Stimulated activated CD8-positive, alpha-beta memory T cell treated with anti-CD3 and anti-CD28 coated beads, Interleukin-7, amount 100 ng/mL, for 48 hours (primary cell): ENCODE data around the gene NRN1L.

Experiments used
- DNase-seq, 2 donors: peaks; one replicate each; pipeline ENCODE4 v3.0.0-alpha.2; 2020; ENCODE audit warnings: low read depth in 1 of 2; ENCODE audit errors: extremely low read depth in 1 of 2

The NRN1L gene

GRCh38 chr16:67915831-67916723 lies 31.4 kb downstream of the NRN1L start:
- DNase-seq: no peak

- DNase-seq: no peak
Observed at GRCh38 chr16:67917140-67917851, 32.6 kb downstream of the NRN1L start.

- DNase-seq: peak in 1 of 2 donors; percentile 67
Observed at GRCh38 chr16:67917852-67918236, 33.2 kb downstream of the NRN1L start.

GRCh38 chr16:67919622-67920221 lies 35.0 kb downstream of the NRN1L start:
- no peak for DNase-seq

GRCh38 chr16:67922221-67922620 lies 37.5 kb downstream of the NRN1L start:
- DNase-seq: no peak

GRCh38 chr16:67922740-67923139 lies 38.1 kb downstream of the NRN1L start:
- DNase-seq: no peak

- no peak for DNase-seq
Observed at GRCh38 chr16:67923414-67924116, 38.9 kb downstream of the NRN1L start.

- DNase-seq: no peak
Observed at GRCh38 chr16:67924140-67924906, 39.6 kb downstream of the NRN1L start.

- no peak for DNase-seq
Observed at GRCh38 chr16:67926181-67926750, 41.6 kb downstream of the NRN1L start.

GRCh38 chr16:67927131-67927941 lies 42.7 kb downstream of the NRN1L start:
- DNase-seq: no peak

GRCh38 chr16:67928147-67928546 lies 43.5 kb downstream of the NRN1L start:
- DNase-seq: no peak

- DNase-seq: peak in 1 of 2 donors; percentile 60
Observed at GRCh38 chr16:67928561-67929364, 44.1 kb downstream of the NRN1L start.

- DNase-seq: no peak
Observed at GRCh38 chr16:67930191-67930590, 45.5 kb downstream of the NRN1L start.

- DNase-seq: no peak
Observed at GRCh38 chr16:67930678-67931211, 46.1 kb downstream of the NRN1L start.

GRCh38 chr16:67931712-67932461 lies 47.2 kb downstream of the NRN1L start, which contains the start of gene CTRL:
CTRL (minus strand) TSS chr16:67931862; CDS start chr16:67931852, 10 bp downstream.
- DNase-seq: no peak

- DNase-seq: no peak
Observed at GRCh38 chr16:67932462-67932840, 47.8 kb downstream of the NRN1L start.

GRCh38 chr16:67933805-67934204 lies 49.1 kb downstream of the NRN1L start:
- no peak for DNase-seq
